NCI-H2029 treated with DMSO at 0.1 percent for 48 hours (cell line): ENCODE results near the gene PSMA7.
A peak's percentile ranks its signal among the peaks of the same experiment; 100 is the strongest.

ENCODE experiments used
- DNase-seq: peaks from one replicate; lab custom pipeline; 2025; lab: John Stamatoyannopoulos, UW

Gene PSMA7

DNA sequence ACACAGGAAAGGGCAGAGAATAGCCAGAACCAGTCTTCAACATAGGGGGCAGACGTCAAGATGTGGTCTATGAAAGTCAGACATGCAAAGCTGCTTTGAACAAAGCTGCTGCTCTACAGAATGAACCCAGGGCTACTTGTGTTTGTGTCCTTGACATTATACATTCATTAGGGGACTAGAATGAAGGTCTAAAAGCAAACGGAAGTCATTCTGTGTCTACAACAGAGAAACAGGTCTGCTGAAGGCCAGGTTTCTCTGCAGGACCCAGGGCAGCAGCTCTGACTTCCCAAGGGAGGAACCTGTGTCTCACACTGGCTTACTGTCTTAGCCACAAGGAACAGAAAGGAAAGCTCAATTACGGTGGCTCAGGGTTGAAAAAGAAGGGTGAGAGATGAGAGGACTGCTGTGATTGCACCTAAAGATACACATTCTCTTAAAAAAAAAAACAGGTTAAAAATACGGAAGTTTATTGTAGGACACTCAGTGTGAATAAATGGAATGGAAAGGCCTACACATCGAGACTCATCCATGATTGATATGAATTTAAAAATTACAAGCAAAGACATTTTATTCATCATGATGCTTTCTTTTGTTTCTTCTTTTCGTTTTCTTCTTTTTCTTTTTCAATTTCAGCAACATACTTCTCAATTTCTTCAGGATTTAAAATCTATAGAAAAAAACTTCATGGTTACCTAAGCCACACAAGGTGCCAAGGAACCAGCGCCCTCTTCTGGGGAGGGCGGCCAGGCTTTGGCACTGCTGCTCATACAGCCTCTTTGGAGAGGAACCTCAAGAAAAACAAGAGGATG, 6.7 kb downstream of the PSMA7 start:
- no peak for DNase-seq

DNA sequence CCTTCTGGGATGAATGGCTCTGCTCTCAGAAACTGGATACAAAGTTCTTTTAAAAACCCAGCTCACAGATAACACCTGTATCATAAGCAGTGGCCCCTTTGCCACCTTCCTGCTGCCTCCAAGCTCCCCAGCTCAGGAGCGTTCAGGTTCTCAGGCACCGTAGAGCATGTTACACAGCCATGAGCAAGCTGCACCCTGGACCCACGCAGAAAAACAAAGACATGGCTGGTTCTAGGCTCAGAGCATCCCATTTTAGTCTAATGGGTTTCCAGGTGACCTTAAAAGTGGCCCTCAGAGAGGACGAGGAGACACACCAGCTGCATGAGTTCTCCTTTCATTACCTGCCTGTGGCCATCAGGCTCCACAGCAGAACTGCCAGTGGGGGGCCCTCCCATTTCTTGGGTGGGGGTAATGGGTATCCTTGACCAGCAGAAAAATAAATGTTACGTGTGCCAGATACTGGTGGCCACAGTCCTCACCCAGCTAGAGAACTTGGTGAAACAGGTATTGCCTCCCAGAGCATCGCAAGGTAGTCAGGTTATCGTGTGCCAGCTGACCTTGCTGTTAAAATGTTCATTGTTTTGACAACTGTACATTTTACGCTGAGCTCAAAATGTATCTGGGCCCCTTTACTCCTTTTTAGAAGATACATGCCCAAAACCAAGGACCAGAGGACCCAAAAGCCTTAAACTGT, 7.5 kb downstream of the PSMA7 start:
- DNase-seq = no peak

DNA sequence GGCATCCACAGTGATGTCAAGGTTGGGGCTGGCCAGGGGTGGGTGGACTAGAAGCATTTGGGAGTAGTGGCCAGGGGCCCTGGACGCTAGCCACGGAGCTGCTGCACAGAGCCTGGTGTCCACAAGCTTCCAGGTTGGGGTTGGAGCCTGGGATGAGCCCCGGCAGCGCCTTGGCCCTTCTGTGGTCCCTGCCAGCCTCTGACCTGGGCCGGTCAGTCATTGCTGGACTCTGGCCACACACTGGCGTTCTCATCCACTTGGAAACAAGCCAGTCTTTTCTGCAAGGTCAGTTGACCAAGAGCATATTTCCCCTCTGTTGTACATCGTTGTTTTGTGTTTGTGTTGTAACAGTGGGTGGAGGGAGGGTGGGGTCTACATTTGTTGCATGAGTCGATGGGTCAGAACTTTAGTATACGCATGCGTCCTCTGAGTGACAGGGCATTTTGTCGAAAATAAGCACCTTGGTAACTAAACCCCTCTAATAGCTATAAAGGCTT, 8.4 kb downstream of the PSMA7 start:
- DNase-seq = no peak

DNA sequence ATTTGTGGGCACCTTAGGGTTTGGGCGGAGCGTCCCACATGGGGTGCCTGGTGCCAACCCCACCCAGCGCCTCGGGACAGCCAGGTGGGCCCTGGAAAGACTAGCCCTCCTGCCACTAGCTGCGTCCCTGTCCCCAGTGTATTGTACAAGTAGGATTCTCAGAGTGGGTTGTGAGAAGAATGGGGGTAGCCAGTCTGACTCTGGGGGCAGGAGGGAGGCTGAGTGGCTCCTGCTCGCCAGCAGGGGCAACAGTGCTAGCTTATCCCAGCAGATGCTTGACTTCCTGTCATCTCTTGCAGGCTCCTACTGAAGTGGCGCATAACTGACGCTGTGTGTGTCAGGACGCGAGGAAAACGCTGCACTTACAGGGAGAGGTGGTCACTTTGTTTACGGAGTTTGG, 9.3 kb downstream of the PSMA7 start:
- DNase-seq = no peak

DNA sequence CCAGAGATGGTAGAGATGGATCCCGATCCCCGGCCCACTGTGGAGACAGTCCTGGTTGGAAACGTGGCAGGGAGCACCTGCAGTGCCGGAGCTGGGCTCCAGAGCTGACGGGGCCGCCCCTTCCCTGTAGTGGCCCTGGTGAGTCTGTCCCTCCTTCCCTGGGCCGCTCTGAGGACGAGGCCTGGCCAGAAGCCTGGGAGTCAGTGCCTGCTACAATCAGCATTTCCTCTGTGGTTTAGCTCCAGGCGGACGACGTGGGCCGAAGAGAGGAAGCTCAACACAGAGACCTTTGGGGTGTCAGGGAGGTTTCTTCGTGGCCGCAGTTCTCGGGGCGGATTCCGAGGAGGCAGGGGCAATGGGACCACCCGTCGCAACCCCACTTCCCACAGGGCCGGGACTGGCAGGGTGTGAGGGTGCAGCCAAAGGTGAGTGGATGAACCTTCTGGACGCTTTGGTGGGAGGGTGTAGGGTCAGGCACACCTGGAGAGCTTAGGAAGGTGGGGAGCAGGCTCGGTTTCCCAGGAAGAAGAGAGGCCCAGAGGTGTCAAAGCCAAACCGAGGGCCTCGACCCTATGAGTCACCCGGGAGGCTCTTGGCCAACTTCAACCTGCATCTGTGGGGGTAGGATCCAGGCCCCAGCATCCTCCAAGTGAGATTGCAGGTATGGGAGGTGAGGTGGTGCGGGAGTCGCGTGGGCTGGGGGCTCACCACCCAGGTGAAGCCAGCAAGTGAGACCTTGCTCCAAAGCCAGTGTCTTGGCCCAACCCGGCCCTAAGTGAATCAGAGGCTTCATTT, 9.9 kb downstream of the PSMA7 start:
- DNase-seq = no peak

DNA sequence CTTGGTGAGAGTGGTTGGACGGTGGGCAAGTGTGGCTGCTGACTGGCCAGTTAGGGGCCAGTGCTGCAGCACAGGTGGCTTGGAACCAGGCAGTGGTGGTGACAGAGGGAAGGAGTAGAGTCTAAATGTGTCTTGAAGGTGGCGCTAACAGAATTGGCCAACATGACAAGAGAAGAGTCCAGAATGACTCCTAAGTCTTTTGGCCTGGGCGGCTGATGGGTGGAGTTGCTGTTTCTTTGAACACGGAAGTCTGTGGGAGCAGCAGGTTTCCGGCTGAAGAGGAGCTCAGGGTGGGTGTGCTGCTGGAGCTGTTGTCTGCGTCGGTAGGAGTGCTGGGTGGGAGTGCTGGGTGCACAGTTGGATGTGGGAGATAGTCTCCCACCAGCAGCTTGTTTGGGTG, 10.8 kb downstream of the PSMA7 start:
- no peak for DNase-seq

DNA sequence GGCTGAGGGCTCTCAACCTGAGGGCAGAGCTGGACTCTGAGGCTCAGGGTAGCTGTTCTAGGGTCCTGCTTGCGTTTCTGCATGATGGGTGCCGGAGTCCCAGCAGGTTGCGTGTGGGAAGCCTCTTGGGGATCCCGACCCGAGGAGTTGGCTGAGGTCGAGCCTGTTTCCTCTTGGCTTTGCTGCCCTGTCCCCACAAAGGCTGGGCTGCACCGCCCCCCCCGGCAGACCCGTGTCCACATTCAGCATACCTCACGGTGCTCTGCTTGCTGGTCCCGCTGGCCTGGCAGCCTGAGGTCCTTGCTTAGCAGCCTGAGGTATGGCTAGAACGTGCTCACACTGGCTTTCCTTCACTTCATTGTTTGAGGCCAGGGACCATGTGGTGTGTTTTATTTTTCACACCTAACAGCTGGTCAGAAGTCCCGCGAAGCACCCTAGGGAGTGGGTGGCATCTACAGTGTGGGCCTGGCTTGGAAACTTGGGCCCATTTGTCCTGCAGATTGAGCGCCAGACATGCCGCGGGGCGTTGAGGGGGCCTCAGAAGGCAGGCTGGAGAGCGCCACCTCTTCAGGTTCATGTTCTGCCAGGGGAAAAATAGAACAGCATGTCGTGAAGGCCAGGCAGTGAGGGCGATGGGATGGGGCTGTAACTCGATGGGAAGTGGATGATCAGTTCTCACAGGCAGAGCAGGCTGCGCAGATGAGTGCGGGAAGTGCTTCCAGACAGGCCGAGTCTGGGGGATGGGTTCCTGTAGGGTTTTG, 11.5 kb downstream of the PSMA7 start:
- no peak for DNase-seq

DNA sequence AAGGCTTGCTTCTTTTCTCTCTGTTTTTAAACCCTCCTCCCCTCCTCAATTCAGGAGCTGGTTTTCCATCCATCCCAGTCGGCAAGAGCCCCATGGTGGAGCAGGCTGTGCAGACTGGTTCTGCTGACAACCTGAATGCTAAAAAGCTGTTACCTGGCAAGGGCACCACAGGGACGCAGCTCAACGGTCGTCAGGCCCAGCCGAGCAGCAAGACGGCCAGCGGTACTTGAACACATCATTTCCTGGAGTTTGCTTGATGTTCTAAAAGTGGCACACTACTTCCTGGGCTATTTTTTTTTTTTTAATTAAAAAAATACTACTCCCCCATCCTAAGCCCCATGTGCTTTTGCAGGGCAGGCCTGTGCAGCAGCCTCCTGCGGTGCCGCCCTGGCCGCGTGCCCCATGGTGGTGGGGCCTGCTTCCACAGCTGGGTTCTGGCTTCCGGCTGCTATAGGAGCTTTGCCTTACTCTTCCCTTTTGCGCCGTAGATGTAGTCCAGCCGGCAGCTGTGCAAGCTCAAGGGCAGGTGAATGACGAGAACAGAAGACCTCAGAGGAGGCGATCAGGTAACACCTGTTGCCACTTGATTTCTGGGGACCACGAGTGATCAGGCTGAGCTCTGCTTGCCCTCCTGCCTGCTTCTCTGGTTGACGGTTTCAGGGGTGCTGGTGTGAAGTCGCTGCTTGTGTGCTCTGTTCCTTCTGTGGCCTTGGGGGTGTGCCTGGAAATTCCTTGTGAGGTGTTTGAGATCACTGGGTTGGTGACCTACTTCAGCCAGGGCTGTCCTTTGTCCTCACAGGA, 13.3 kb downstream of the PSMA7 start:
- no peak for DNase-seq

DNA sequence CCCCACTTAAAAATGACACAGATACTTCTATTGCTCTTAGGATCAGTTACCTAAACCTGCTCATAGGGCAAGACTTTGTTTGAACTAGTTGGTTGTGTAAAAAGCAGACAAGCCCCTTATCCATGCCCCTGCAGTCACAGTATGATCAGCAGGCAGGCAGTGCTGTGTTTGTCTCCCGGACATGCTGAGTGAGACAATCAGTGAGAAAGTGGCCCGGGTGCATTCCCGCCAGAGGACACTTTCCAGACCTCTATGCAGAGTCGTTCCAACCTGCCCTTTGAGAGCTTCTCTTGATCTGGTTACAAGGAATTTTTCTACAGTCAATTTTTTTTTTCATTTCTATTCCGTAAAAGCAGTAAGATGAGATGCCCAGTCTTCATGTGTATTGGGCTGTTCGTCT, 14.7 kb downstream of the PSMA7 start:
- no peak for DNase-seq

DNA sequence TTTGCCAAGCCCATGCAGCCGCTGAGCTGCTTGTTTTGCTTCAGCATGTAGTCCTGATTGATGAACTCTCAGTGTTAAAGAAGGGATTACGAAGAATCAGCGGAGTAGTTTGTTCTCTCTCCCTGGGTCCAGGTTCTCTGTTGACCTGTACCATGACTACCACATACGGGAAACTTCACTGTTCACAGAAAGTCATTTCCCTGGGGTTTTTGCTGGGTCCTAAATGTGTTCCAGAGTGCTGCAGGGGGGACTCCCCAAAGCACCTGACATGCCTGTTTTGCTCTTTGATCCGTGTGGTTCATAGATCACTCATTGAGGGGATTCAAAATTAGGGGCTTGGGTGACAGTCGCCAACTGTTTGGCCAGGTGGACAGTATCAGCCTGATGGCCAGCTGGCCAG, 15.4 kb downstream of the PSMA7 start:
- DNase-seq = no peak

DNA sequence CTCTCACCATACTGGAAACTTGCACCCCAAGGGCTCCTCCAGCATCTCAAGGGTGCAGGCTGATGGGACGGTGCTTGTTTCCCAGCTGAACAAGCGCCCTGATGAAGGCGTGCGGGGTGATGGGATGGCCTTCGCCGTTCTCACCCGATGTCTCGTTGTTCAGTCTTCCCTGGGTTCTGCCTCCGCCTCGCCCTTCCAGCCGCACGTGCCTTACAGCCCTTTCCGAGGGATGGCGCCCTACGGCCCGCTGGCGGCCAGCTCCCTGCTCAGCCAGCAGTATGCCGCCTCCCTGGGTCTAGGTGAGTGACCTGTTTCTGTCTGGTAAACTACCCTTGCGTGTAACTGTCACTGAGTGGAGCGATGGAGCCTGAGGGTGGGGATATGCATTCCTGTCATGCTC, 17.1 kb downstream of the PSMA7 start:
- DNase-seq = no peak

DNA sequence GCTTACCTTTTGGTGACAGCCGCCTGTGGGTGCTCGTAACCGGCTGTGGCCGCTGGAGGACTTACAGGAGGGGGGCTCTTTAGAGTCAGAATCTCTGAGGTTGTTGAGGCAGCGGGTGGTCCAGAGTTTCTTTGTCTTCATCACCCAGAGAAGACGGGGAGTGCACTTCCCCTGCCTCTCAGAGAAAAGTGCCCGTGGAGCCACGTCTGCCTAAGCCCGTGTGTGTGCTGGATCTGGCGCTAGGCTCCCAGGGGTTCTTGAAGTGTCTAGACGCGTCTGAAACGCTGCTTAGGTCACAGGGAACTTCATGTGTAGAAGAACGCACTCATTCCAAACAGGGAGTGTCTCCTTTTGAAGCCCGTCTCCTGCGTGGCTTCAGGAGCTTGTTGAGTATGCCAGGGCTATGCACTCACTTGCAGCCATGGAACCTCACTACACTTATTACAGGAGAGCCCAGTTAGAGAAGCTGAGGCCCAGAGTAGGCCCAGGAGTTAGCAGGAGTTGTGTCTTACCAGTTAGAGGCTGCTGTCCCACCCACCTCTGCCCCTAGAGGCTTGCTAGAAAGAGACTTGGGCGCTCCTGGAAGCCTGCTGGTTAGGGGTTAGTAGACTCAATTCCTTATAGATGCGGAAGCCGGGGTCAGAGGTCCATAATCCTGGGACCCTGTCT, 19.6 kb downstream of the PSMA7 start:
- DNase-seq = no peak

DNA sequence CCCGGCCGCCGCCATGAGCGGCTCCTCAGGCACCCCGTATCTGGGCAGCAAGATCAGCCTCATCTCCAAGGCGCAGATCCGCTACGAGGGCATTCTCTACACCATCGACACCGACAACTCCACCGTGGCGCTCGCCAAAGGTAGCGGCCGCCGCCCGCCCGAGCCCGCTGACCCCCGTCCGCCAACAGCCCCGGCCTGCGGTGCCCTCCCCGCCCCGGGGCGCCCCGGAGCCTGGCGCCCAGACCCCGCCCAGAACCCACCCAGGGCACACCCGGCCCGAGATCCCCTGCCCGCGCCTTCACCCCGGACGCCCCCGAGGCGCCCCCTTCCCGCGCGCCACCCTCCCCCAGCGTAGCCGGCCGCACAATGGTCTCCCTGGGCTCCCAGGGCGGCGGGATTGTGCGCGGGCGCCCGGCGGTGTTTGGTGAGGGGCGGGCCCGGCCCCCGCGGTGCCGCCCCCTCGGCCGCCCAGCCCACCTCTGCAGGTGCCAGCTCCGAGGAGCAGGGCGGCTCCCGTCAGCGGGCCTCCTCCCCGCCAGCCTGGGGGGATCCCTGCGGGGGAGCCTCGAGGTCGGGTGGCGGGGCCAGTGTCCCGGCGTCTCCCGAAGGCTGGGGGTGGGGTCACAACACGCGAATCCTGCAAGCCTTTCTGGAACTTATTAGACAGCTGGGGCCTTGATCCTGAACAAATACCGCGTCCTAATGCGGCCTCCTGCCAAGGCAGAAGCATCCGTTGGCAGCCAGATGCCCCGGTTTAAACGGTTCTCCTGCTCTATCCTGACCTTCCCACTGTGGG, 20.3 kb downstream of the PSMA7 start:
- DNase-seq = no peak

DNA sequence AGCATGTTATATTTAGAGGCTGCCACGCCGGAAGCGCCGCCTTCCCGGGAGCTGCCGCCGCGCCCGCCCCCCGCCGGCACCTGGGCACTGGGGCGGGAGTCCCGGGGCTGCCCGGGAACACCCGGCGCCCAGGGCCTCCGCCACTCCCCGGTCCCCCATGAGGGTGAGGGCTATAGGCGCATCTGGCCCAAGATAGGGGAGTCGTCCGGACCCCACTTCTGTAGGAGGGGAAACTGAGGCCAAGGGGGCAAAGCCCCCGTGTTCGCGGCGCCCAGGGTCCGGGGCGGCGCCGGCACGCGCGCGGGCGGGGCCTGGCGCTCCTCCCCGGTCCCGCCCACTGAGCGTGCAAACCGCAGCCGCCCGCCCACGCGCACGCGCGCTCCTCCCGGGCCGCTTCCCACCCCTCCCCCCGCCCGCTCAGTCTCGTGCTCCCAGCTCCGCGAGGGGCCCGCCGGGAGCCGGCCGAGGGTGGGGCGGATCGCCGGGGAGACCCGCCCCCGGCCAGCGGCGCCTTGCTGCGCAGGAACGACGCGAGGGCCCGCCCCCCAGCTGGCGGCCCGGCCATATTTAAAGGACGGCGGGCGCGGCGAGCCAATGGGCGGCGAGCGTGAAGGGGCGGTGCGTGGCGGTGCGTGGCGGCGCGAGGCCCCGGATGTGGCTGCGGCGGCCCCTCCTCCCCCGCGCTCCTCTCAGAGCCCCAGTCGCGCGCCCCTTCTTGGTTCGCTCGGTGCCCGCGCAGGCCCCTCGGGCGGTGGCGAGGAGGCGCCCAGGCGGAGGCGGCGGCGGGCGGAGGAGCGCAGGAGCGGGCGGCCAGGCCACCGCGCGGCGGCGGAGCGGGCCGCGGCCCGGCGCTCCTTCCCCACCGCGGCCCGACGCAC, 21.2 kb downstream of the PSMA7 start, which contains the start of gene LSM14B:
Gene LSM14B (plus strand): TSS at position 700 of the 878 bp plus-strand sequence. CDS start 192 bp downstream, outside the sequence.
- peak; percentile 69 for DNase-seq

DNA sequence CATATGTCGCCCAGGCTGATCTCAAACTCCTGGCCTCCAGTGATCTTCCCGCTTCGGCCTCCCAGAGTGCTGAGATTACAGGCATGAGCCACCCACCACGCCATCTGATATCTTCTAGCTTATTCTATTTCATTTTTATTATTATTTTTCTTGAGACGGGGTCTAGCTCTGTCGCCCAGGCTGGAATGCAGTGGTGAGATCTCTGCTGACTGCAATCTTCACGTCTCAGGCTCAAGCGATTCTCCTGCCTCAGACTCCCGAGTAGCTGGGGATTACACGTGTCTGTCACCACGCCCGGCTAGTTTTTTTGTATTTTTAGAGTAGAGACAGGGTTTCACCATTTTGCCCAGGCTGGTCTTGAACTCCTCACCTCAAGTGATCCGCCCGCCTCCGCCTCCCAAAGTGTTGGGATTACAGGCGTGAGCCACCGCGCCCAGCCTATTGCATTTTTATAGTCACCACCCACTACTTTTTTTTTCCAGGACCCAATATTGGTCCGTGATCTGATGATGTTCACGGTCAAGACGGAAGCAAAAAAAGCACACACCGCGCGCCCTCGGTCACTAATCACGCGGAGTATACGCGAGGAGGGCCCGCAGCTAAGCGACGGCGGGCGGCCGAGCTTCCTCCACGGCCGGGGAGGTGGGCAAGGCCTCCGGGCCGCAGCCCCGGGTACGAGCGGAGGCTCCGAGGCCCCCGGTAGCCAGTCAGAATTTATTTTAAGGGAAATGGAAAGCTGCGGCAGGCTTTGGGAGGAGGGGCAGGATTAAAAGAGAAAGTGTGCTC, 22.0 kb downstream of the PSMA7 start:
- peak; percentile 39 for DNase-seq

DNA sequence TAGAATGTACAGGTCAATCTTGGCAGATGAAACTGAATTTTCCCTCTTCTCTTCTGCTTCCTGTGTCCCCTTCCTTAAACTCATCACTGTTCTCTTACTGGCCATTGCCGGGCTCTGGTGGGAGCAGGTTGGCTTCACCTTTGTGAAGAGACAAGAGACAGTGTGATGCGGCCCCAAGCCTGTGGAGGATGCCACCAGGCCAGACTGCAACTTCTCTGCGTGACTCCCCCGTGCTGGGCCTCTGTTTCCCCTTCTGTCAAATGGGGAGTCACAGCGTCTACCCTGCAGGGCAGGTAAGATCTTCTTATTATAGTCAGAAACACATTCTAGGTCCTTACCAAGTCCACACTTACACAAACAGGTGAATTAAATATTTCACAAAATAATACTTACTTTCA, 22.8 kb downstream of the PSMA7 start:
- no peak for DNase-seq

DNA sequence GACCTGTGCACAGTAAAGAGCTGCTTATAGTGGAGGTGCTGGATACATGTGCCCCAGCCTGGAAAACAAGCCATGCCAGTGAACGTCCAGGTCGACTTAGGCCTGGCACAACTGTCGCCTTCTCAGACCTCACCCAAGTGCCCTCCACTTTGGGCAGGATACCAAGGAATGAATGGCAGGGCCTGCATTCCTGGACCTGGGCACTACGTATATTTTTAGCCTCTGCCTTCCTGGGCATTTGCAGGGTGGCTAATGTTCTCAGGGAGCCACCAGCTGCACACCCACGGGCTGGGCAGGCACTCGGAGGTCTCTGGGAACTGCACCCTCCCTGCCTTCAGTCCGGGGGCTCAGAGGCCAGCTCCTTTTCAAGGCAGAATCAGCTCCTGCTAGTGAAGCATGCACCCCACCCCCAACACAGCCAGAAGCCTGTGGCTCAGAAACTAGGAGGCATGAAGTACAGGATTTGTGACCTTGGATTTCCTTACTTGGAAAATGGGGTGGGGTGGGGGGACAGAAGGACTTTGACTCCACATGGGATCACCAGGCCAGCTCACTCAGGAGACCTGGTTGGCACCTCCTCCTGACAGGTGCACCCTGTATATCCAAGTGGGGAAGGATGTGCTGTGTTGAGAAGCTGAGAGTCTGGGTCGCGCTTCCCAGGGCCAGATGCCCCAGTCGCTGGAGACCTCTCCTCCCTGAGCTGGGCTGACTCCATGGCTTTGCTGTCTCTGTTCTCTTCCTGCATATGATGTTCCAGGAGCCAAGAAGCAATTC, 23.4 kb downstream of the PSMA7 start:
- no peak for DNase-seq
